GM12878 (cell line): ENCODE data around the gene JADE2. TPM values are rescaled to one million over a fixed set of nuclear protein-coding genes. Genes with fewer than 3 reads are reported as not detected.

Source experiments
- ATAC-seq: fragments of 200-7000 bp; cut with Tn5 transposase; 3 replicates; pipeline ENCODE4 v1.9.1; 2020; ENCODE audit warnings: mild to moderate bottlenecking, moderate library complexity
- BruUV-seq: library from RNA; stranded (reverse); fragments of 400-500 nt; replicated peaks from 2 replicates; lab custom pipeline; 2021; lab: Mats Ljungman, UMichigan
- CTCF ChIA-PET: fragments of 300-600 bp; sonication (Branson Sonifier 250); formaldehyde crosslinking; extraction: SDS; loops from one replicate; lab custom pipeline; 2021; ENCODE audit warnings: inconsistent platforms; lab: Yijun Ruan, JAX
- POLR2A ChIA-PET: fragments of 350-600 bp; formaldehyde crosslinking; extraction: SDS; loops from one replicate; lab custom pipeline; 2021; ENCODE audit warnings: inconsistent platforms; lab: Charles Lee
- RAD21 ChIA-PET: fragments of 300-600 bp; sonication (Branson Sonifier 250); formaldehyde crosslinking; loops from one replicate; lab custom pipeline; 2023; ENCODE audit warnings: antibody characterized with exemption; ENCODE audit not compliant: unreplicated experiment; lab: Charles Lee
- SMC1A ChIA-PET: fragments of 300-600 bp; sonication (Branson Sonifier 250); formaldehyde crosslinking; loops from one replicate; lab custom pipeline; 2023; ENCODE audit not compliant: unreplicated experiment, uncharacterized antibody; lab: Charles Lee
- DNase-seq: peaks from one replicate; pipeline ENCODE4 v3.0.0-alpha.2; 2011; ENCODE audit warnings: low read depth, low spot score
- FAIRE-seq: peaks from 3 replicates; lab custom pipeline; 2011; peaks lifted over from hg19 to GRCh38; lab: Jason Lieb, UNC
- H2AFZ ChIP-seq: 2 replicates; pipeline ENCODE4 v1.6.0; 2011; ENCODE audit warnings: low read depth, low read length, control low read depth; ENCODE audit not compliant: control insufficient read depth
- H3K27ac ChIP-seq: 2 replicates; pipeline ENCODE4 v1.5.1; 2011; ENCODE audit warnings: control low read depth; ENCODE audit not compliant: control insufficient read depth, insufficient read depth
- H3K27me3 ChIP-seq, 2 experiments: replicated peaks in 1 of 2; 2 replicates each; pipeline versions ENCODE4 v1.6.0 to v1.6.1; 2011; ENCODE audit warnings: low read length in 1 of 2; ENCODE audit not compliant: control insufficient read depth in 2 of 2, insufficient read depth in 2 of 2
- H3K36me3 ChIP-seq, 2 experiments: 2 replicates each; pipeline ENCODE4 v1.5.1; 2011; ENCODE audit warnings: low read length in 1 of 2; ENCODE audit not compliant: control insufficient read depth in 2 of 2, insufficient read depth in 2 of 2
- H3K4me1 ChIP-seq: 2 replicates; pipeline ENCODE4 v1.6.1; 2011; ENCODE audit warnings: mild to moderate bottlenecking, low read length, moderate library complexity, mixed read lengths; ENCODE audit not compliant: control insufficient read depth, insufficient read depth
- H3K4me2 ChIP-seq: 2 replicates; pipeline ENCODE4 v1.6.0; 2011; ENCODE audit warnings: control low read depth; ENCODE audit not compliant: control insufficient read depth, insufficient read depth
- H3K4me3 ChIP-seq: fragments of 200-600 bp; sonication (generic); 2 replicates; pipeline ENCODE4 v1.5.1; 2016
- H3K79me2 ChIP-seq: 2 replicates; pipeline ENCODE4 v1.6.0; 2011; ENCODE audit warnings: low read length; ENCODE audit not compliant: control insufficient read depth, insufficient read depth
- H3K9ac ChIP-seq: 2 replicates; pipeline ENCODE4 v1.8.0; 2011; ENCODE audit warnings: low read length, control low read depth, mixed read lengths; ENCODE audit not compliant: control insufficient read depth, insufficient read depth
- H3K9me3 ChIP-seq: replicated peaks from 3 replicates; pipeline ENCODE4 v1.5.1; 2011; ENCODE audit warnings: mild to moderate bottlenecking, low read length; ENCODE audit not compliant: control insufficient read depth, insufficient read depth
- H4K20me1 ChIP-seq: 2 replicates; pipeline ENCODE4 v1.6.0; 2011; ENCODE audit not compliant: control insufficient read depth, insufficient read depth
- ASH2L ChIP-seq: fragments of 300-600, 200-600 bp; sonication (generic); IDR thresholded peaks from 2 replicates; pipeline ENCODE4 v1.6.1; 2017; ENCODE audit warnings: low read depth, mild to moderate bottlenecking, borderline replicate concordance
- ATF3 ChIP-seq: IDR thresholded peaks from 2 replicates; pipeline ENCODE4 v1.6.1; 2011; ENCODE audit warnings: low read depth, mild to moderate bottlenecking, low read length, moderate library complexity, borderline replicate concordance; ENCODE audit errors: extremely low read depth
- BMI1 ChIP-seq: fragments of 450-650 bp; IDR thresholded peaks from 2 replicates; pipeline ENCODE4 v1.6.1; 2016; ENCODE audit warnings: mild to moderate bottlenecking, moderate library complexity, borderline replicate concordance
- CHD1 ChIP-seq: IDR thresholded peaks from 2 replicates; pipeline ENCODE4 v1.6.1; 2012; ENCODE audit warnings: low read depth, low read length, improper control_type of control experiment
- EED ChIP-seq: sonication (generic); IDR thresholded peaks from 2 replicates; pipeline ENCODE4 v1.6.1; 2016; ENCODE audit warnings: antibody characterized with exemption, low read depth
- HCFC1 ChIP-seq: fragments of 150-350 bp; IDR thresholded peaks from 2 replicates; pipeline ENCODE4 v1.6.1; 2014; ENCODE audit warnings: low read length
- KAT2A ChIP-seq: conservative IDR thresholded peaks from 2 replicates; pipeline ENCODE4 v1.6.1; 2011; ENCODE audit warnings: low read depth, low read length; ENCODE audit not compliant: control insufficient read depth
- NBN ChIP-seq: fragments of 450-650 bp; IDR thresholded peaks from 2 replicates; pipeline ENCODE4 v1.6.1; 2016
- POLR2AphosphoS2 ChIP-seq: IDR thresholded peaks from 2 replicates; pipeline ENCODE4 v1.6.1; 2011; ENCODE audit warnings: low read depth, mild to moderate bottlenecking, low read length, improper control_type of control experiment, moderate library complexity
- POU2F2 ChIP-seq: IDR thresholded peaks from 3 replicates; pipeline ENCODE4 v1.6.1; 2011; ENCODE audit warnings: low read depth, mild to moderate bottlenecking, low read length, borderline replicate concordance
- SMARCA5 ChIP-seq: fragments of 450-650 bp; IDR thresholded peaks from 2 replicates; pipeline ENCODE4 v1.6.1; 2017; ENCODE audit warnings: mild to moderate bottlenecking
- SMC3 ChIP-seq: IDR thresholded peaks from 2 replicates; pipeline ENCODE4 v1.6.1; 2011; ENCODE audit warnings: low read length, improper control_type of control experiment, borderline replicate concordance
- SPI1 ChIP-seq: IDR thresholded peaks from 2 replicates; pipeline ENCODE4 v1.6.1; 2011; ENCODE audit warnings: low read depth, mild to moderate bottlenecking, low read length, moderate library complexity, borderline replicate concordance; ENCODE audit not compliant: insufficient read depth
- ZNF207 ChIP-seq: fragments of 450-650 bp; IDR thresholded peaks from 2 replicates; pipeline ENCODE4 v1.6.1; 2014; ENCODE audit warnings: antibody characterized with exemption, mild to moderate bottlenecking, borderline replicate concordance
- WGBS: methylation state at CpG from one replicate; pipeline ENCODE4 v1.1.6; 2016; ENCODE audit warnings: low lambda C conversion rate; ENCODE audit not compliant: insufficient replicate concordance, insufficient coverage; ENCODE audit errors: missing lambda C conversion rate; 5-methylcytosine and 5-hydroxymethylcytosine counted together
- in situ Hi-C: fragments of 300-500 bp; cut with MboI; formaldehyde crosslinking; loops from 9 replicates; pipeline ENCODE4 v1.14.3; 2018; ENCODE audit warnings: mixed read lengths
- intact Hi-C: fragments of 100-400 bp; cut with micrococcal nuclease; formaldehyde crosslinking; loops from one replicate; pipeline ENCODE4 v1.14.2; 2022; ENCODE audit not compliant: unreplicated experiment
- polyA plus RNA-seq, 11 experiments: library from polyadenylated mRNA; depleted of rRNA in 4 of 11; unstranded in 6 of 11; stranded (reverse) in 5 of 11; fragments of >200 nt; fragmentation: Nextera tagmentation in 4 of 11; fragmentation: Illumina TruSeq in 1 of 11; extraction: Ambion mirVana in 4 of 11; extraction: Trizol in 1 of 11; gene quantifications; 1 replicate in 1 of 11; 2 replicates in 10 of 11; pipeline versions ENCODE4 v1.2.1 to v1.2.3, GENCODE V29; 2011 to 2016; ENCODE audit warnings: inconsistent platforms in 2 of 11, missing spikeins in 2 of 11, low read depth in 1 of 11
- total RNA-seq, 4 experiments: library from RNA; depleted of rRNA in 3 of 4; stranded (reverse); fragments of >200 nt in 3 of 4; fragmentation: Illumina TruSeq in 1 of 4; extraction: Trizol in 1 of 4; gene quantifications; 2 replicates each; pipeline versions ENCODE4 v1.2.1 to v1.2.3, GENCODE V29; 2013 to 2021
- TF ChIP-seq, protein P1 (sequence below): fragments of 450-650 bp; IDR thresholded peaks from 2 replicates; pipeline ENCODE4 v1.6.1; 2014; ENCODE audit warnings: mild to moderate bottlenecking

The JADE2 gene
- total and polyA plus RNA-seq, 10 of the 15 experiments (the other 5 are each of a cell fraction or from before 2014, with no cell fraction given), result 1.5 to 67.0 (median 22.4) TPM

GRCh38 chr5:134527961-134528424 lies 2.5 kb downstream of the JADE2 start:
- RAD21 ChIA-PET, result interaction anchor here (0.7 to 11.0 kb wide), 11 partner anchors 10 to 158 kb away, joined by 3 to 144 read pairs (median 4); no protein-coding TSS in a partner anchor
- in situ Hi-C loops, result no loop called here
- Histone ChIP-seq H2AFZ (peak overlapping the region; percentile 51), H3K27ac (peak overlapping the region; percentile 68), H3K79me2 (peaks cover 78% of the 10 kb centered on the region), H3K9ac (peak overlapping the region; percentile 78), H3K4me1 (peaks cover 7% of the 10 kb centered on the region), H3K36me3 (peaks cover 0 to 4% of the 10 kb centered on the region in 2 experiments; a peak in 3 of 4 replicates), H3K4me3 (peak overlapping the region; percentile 91), H4K20me1 (no peaks in the 10 kb centered on the region), H3K4me2 (peak overlapping the region; percentile 93), H3K9me3 (no peaks in the 10 kb centered on the region), H3K27me3 (no peaks in the 10 kb centered on the region)
- POLR2A ChIA-PET, result interaction anchor here (0.5 to 6.8 kb wide), 10 partner anchors 12 to 408 kb away, joined by 3 to 60 read pairs (median 5); partner anchors contain the start of genes CDKN2AIPNL and PPP2CA
- intact Hi-C loops, result loop anchor here (2.0 to 5.0 kb wide), 3 partner anchors 27 to 61 kb away; no protein-coding TSS in a partner anchor
- DNase-seq (no peak), FAIRE-seq (no peak), ATAC-seq (no peak)
- SMC1A ChIA-PET, result interaction anchor here (0.9 to 13.4 kb wide), 8 partner anchors 16 to 156 kb away, joined by 3 to 148 read pairs (median 6); partner anchors contain the start of genes CDKN2AIPNL and UBE2B
- CTCF ChIA-PET, result interaction anchor here (0.6 to 12.2 kb wide), 14 partner anchors 9 to 550 kb away, joined by 3 to 145 read pairs (median 6); partner anchors contain the start of gene CDKN2AIPNL
- WGBS, result 31% methylated on average over 14 of the region's 14 CpGs
- TF ChIP-seq SMARCA5 (no peak), EED (no peak), POLR2AphosphoS2 (0 out of 2 replicates have a peak, but pooled peaks have one; percentile 5), ZNF207 (no peak)
- no TSS peak for BruUV-seq

DNA sequence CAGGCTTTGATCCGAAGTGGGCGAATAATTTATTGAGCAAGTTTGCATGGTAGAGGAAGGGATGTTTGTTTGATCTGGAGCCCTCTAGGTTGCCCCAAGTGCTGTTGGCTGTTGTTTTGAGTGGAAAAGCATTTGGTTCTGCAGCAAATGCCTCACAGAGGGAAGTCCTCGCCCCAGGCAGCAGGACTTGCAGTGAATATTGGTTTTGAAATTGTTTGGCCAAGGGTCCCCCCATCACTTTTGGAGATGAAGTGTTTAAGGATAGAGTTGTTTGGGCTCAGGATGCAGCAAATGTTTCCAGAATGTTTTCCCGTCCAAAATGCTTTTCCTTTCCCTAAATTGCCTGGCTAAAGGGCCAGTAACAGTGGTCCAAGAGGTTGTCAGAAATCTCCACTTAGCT lies 3.1 kb downstream of the JADE2 start:
- Histone ChIP-seq H3K79me2 (peaks cover 82% of the 10 kb centered on the region), H3K27ac (peak overlapping the region; percentile 68; the same call in 1 of the 2 replicates), H4K20me1 (no peaks in the 10 kb centered on the region), H3K9ac (peak overlapping the region; percentile 78), H3K4me3 (peak overlapping the region; percentile 91), H3K4me1 (peaks cover 7% of the 10 kb centered on the region), H3K4me2 (peak overlapping the region; percentile 93), H2AFZ (no peak overlapping the region), H3K27me3 (no peaks in the 10 kb centered on the region), H3K9me3 (no peaks in the 10 kb centered on the region), H3K36me3 (peaks cover 0 to 4% of the 10 kb centered on the region in 2 experiments; a peak in 3 of 4 replicates)
- SMC1A ChIA-PET, result interaction anchor here (0.5 to 13.4 kb wide), 7 partner anchors 15 to 1570 kb away, joined by 3 to 148 read pairs (median 6); partner anchors contain the start of genes CDKN2AIPNL and UBE2B
- POLR2A ChIA-PET, result interaction anchor here (1.2 to 6.8 kb wide), 6 partner anchors 12 to 118 kb away, joined by 3 to 60 read pairs (median 9); partner anchors contain the start of gene CDKN2AIPNL
- FAIRE-seq (no peak), ATAC-seq (no peak), DNase-seq (no peak)
- RAD21 ChIA-PET, result interaction anchor here (1.2 to 11.0 kb wide), 9 partner anchors 9 to 145 kb away, joined by 3 to 144 read pairs (median 6); no protein-coding TSS in a partner anchor
- 74% methylated on average over 4 of the region's 4 CpGs for WGBS
- TSS peak; percentile 42 for BruUV-seq
- CTCF ChIA-PET, result interaction anchor here (1.3 to 12.2 kb wide), 9 partner anchors 8 to 116 kb away, joined by 3 to 145 read pairs (median 19); partner anchors contain the start of gene CDKN2AIPNL
- intact Hi-C loops (loop anchor here (5.0 kb wide), 1 partner anchor 61 kb away; no protein-coding TSS in a partner anchor), in situ Hi-C loops (no loop called here)
- no peak for TF ChIP-seq SMC3
- no peak for TF ChIP-seq SMARCA5
- no peak for TF ChIP-seq SPI1
- no peak for TF ChIP-seq ASH2L
- TF ChIP-seq BMI1, result no peak
- no peak for TF ChIP-seq NBN
- TF ChIP-seq, protein P1, sequence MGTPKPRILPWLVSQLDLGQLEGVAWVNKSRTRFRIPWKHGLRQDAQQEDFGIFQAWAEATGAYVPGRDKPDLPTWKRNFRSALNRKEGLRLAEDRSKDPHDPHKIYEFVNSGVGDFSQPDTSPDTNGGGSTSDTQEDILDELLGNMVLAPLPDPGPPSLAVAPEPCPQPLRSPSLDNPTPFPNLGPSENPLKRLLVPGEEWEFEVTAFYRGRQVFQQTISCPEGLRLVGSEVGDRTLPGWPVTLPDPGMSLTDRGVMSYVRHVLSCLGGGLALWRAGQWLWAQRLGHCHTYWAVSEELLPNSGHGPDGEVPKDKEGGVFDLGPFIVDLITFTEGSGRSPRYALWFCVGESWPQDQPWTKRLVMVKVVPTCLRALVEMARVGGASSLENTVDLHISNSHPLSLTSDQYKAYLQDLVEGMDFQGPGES, result no peak
- TF ChIP-seq HCFC1, result no peak
- TF ChIP-seq ATF3, result no peak
- no peak for TF ChIP-seq KAT2A
- TF ChIP-seq POU2F2, result no peak
- no peak for TF ChIP-seq CHD1
